GM10266 (cell line): Measurements from ENCODE around the gene PRKACB.
A peak's percentile ranks its signal among the peaks of the same experiment; 100 is the strongest.

Experiments
- DNase-seq: peaks from one replicate; pipeline ENCODE4 v3.0.0; 2012; ENCODE audit errors: extremely low spot score
- CTCF ChIP-seq: IDR thresholded peaks from 2 replicates; pipeline ENCODE4 v1.5.1; 2012; ENCODE audit warnings: mild to moderate bottlenecking, low read depth; ENCODE audit not compliant: control insufficient read depth, insufficient read depth; ENCODE audit errors: missing control alignments

Gene PRKACB

GRCh38 chr1:84267476-84267875 lies 123.4 kb downstream of the PRKACB start:
- no peak for TF ChIP-seq CTCF
- DNase-seq = no peak

- DNase-seq = no peak
- TF ChIP-seq CTCF = no peak
Observed at GRCh38 chr1:84268346-84268745, 124.3 kb downstream of the PRKACB start.

GRCh38 chr1:84269306-84269705 lies 125.2 kb downstream of the PRKACB start:
- DNase-seq = no peak
- TF ChIP-seq CTCF = no peak

- TF ChIP-seq CTCF = no peak
- peak; percentile 46 for DNase-seq
Observed at GRCh38 chr1:84271441-84272151, 127.5 kb downstream of the PRKACB start.

GRCh38 chr1:84272401-84272800 lies 128.3 kb downstream of the PRKACB start:
- DNase-seq = no peak
- no peak for TF ChIP-seq CTCF

GRCh38 chr1:84277343-84278059 lies 133.4 kb downstream of the PRKACB start:
- no peak for TF ChIP-seq CTCF
- no peak for DNase-seq

- no peak for TF ChIP-seq CTCF
- no peak for DNase-seq
Observed at GRCh38 chr1:84278905-84279304, 134.8 kb downstream of the PRKACB start.
